Sigmoid colon (tissue), 4 donors: Measurements from ENCODE around the gene TMPRSS9.

Experiments
- CTCF ChIP-seq, 4 experiments: fragments of 450-650 bp in 3 of 4; fragments of 200-600 bp in 1 of 4; IDR thresholded peaks; one replicate each; pipeline ENCODE4 v1.5.1; 2016 to 2019; ENCODE audit warnings: antibody characterized with exemption in 4 of 4, mild to moderate bottlenecking in 3 of 4, moderate library complexity in 2 of 4
- EP300 ChIP-seq, 4 donors: sonication (generic); formaldehyde crosslinking; IDR thresholded peaks; one replicate each; pipeline ENCODE4 v1.6.1; 2017; ENCODE audit warnings: antibody characterized with exemption in 4 of 4
- POLR2A ChIP-seq, 2 donors: fragments of 450-650 bp; IDR thresholded peaks; one replicate each; pipeline ENCODE4 v1.6.1; 2016; ENCODE audit warnings: antibody characterized with exemption in 2 of 2, mild to moderate bottlenecking in 2 of 2, moderate library complexity in 2 of 2
- POLR2AphosphoS5 ChIP-seq, 4 donors: sonication (generic); formaldehyde crosslinking; IDR thresholded peaks; one replicate each; pipeline ENCODE4 v1.6.1; 2017; ENCODE audit warnings: antibody characterized with exemption in 4 of 4

GRCh38 chr19:2330255-2330631 lies 29.8 kb upstream of the TMPRSS9 start:
- TF ChIP-seq CTCF (IDR thresholded peaks at IDR 0.05) = no peak
- no peak for TF ChIP-seq POLR2A (IDR thresholded peaks at IDR 0.05)
- TF ChIP-seq POLR2AphosphoS5 (IDR thresholded peaks at IDR 0.05) = no peak
- no peak for TF ChIP-seq EP300 (IDR thresholded peaks at IDR 0.05)
